Measurements from ENCODE around the gene ABCB8. TPM values are rescaled to one million over a fixed set of nuclear protein-coding genes. Genes with fewer than 3 reads are reported as not detected.

Gene ABCB8
- total and polyA plus RNA-seq, 4 donors: 12.4 to 30.2 (median 22.5) TPM

- TF ChIP-seq RAD21 (IDR thresholded peaks at IDR 0.05) (no peak), RXRA (IDR thresholded peaks at IDR 0.05) (no peak), NR2F2 (IDR thresholded peaks at IDR 0.05) (no peak), YY1 (IDR thresholded peaks at IDR 0.05) (no peak), SP1 (IDR thresholded peaks at IDR 0.05) (no peak), TAF1 (conservative IDR thresholded peaks at IDR 0.05) (no peak), FOXA1 (IDR thresholded peaks at IDR 0.05) (no peak), HNF4G (IDR thresholded peaks at IDR 0.05) (no peak)
These were observed 37.6 kb upstream of the ABCB8 start, which contains the start of gene NOS3 (continued) for GRCh38 chr7:150990416-150991186.

GRCh38 chr7:150992051-150992640 is 36.1 kb upstream of the ABCB8 start:
- peaks cover 0 to 2% (median 0%) of the 10 kb centered on the region in 4 donors for H3K27me3 ChIP-seq (ENCODE audit: control insufficient read depth in 4 of 4, insufficient read depth in 4 of 4, low read length in 3 of 4)
- WGBS: 75% methylated on average over 6 of the region's 6 CpGs
- H3K9me3 ChIP-seq (ENCODE audit: control insufficient read depth in 4 of 4, low read length in 3 of 4): peaks cover 0 to 4% (median under 1%) of the 10 kb centered on the region in 4 donors
- H3K4me1 ChIP-seq (ENCODE audit: control insufficient read depth in 4 of 4, insufficient read depth in 4 of 4, low read length in 3 of 4): peaks cover 0 to 10% (median 6%) of the 10 kb centered on the region in 4 donors
- no peak overlapping the region for H3K4me3 ChIP-seq (ENCODE audit: low read depth in 1 of 3, low read length in 3 of 3)
- H3K9ac ChIP-seq (ENCODE audit: low read depth in 1 of 2, low read length in 2 of 2): no peak overlapping the region
- no peak overlapping the region for H3K27ac ChIP-seq (ENCODE audit: low read depth in 1 of 2, low read length in 2 of 2)
- no peak for DNase-seq (ENCODE audit: low spot score)
- H3K36me3 ChIP-seq (ENCODE audit: control insufficient read depth in 4 of 4, insufficient read depth in 3 of 4, low read depth in 1 of 4, low read length in 3 of 4): no peaks in the 10 kb centered on the region
- no peak for TF ChIP-seq MAX (IDR thresholded peaks at IDR 0.05)
- no peak for TF ChIP-seq YY1 (IDR thresholded peaks at IDR 0.05)
- no peak for TF ChIP-seq TAF1 (conservative IDR thresholded peaks at IDR 0.05)
- no peak for TF ChIP-seq SP1 (IDR thresholded peaks at IDR 0.05)
- no peak for TF ChIP-seq HNF4A (conservative IDR thresholded peaks at IDR 0.05)
- no peak for TF ChIP-seq ZBTB33 (IDR thresholded peaks at IDR 0.05)
- TF ChIP-seq REST (IDR thresholded peaks at IDR 0.05): no peak
- TF ChIP-seq CTCF (IDR thresholded peaks at IDR 0.05; ENCODE audit: low read depth, low read length, missing input control): no peak
- no peak for TF ChIP-seq FOXA2 (IDR thresholded peaks at IDR 0.05)

Measured in liver (tissue), 9 donors.